Glutamatergic neuron (in vitro differentiated cells): ENCODE results near the gene NT5C2. TPM values are rescaled to one million over a fixed set of nuclear protein-coding genes. Genes with fewer than 3 reads are reported as not detected.
"Not testable (repeated sequence)": the region's sequence is repeated elsewhere in the genome, so short reads cannot be mapped to it uniquely, and the experiment has no call there.

ENCODE experiments used
- DNase-seq: peaks from one replicate; pipeline ENCODE4 v3.0.0; 2022
- H3K27ac Mint-ChIP-seq: one replicate; pipeline ENCODE4 v1.8.0; 2020; ENCODE audit warnings: mild to moderate bottlenecking, mixed read lengths, inconsistent platforms; ENCODE audit not compliant: unreplicated experiment
- H3K27me3 Mint-ChIP-seq: one replicate; pipeline ENCODE4 v1.8.0; 2020; ENCODE audit warnings: mild to moderate bottlenecking, moderate library complexity, mixed read lengths, inconsistent platforms; ENCODE audit not compliant: unreplicated experiment
- H3K36me3 Mint-ChIP-seq: one replicate; pipeline ENCODE4 v1.8.0; 2020; ENCODE audit warnings: mild to moderate bottlenecking, mixed read lengths, inconsistent platforms; ENCODE audit not compliant: unreplicated experiment
- H3K4me1 Mint-ChIP-seq: one replicate; pipeline ENCODE4 v1.8.0; 2020; ENCODE audit warnings: mild to moderate bottlenecking, low read depth, mixed read lengths, inconsistent platforms; ENCODE audit not compliant: unreplicated experiment
- H3K4me3 Mint-ChIP-seq: one replicate; pipeline ENCODE4 v1.8.0; 2020; ENCODE audit warnings: mild to moderate bottlenecking, mixed read lengths, inconsistent platforms; ENCODE audit not compliant: unreplicated experiment
- H3K9me3 Mint-ChIP-seq: one replicate; pipeline ENCODE4 v1.8.0; 2020; ENCODE audit warnings: mild to moderate bottlenecking, moderate library complexity, mixed read lengths, inconsistent platforms; ENCODE audit not compliant: unreplicated experiment
- CTCF ChIP-seq: fragments of 200-600 bp; sonication (generic); IDR thresholded peaks from one replicate; pipeline ENCODE4 v1.5.0; 2021; ENCODE audit not compliant: partially characterized antibody, unreplicated experiment
- total RNA-seq: library from RNA; stranded (reverse); fragmentation: NEBNext Ultra II Directional; extraction: Animal tissue kit (Norgen Biotek cat#: 25700); gene quantifications from one replicate; pipeline ENCODE4 v1.2.1, GENCODE V29; 2021; ENCODE audit not compliant: unreplicated experiment

NT5C2 gene
- total RNA-seq, 1 donor from 2014 or later: 68.5 TPM

- H3K4me1 Mint-ChIP-seq: no peaks in the 10 kb centered on the region
- DNase-seq: no peak
- H3K9me3 Mint-ChIP-seq: no peaks in the 10 kb centered on the region
- no peak overlapping the region for H3K4me3 Mint-ChIP-seq
- peaks cover 1% of the 10 kb centered on the region for H3K27me3 Mint-ChIP-seq
- TF ChIP-seq CTCF: no peak
- H3K27ac Mint-ChIP-seq: no peak overlapping the region
- no peaks in the 10 kb centered on the region for H3K36me3 Mint-ChIP-seq
Measured at GRCh38 chr10:103171278-103171677, 21.8 kb downstream of the NT5C2 start.

GRCh38 chr10:103168438-103168837 is 24.6 kb downstream of the NT5C2 start:
- no peaks in the 10 kb centered on the region for H3K9me3 Mint-ChIP-seq
- no peaks in the 10 kb centered on the region for H3K4me1 Mint-ChIP-seq
- no peak for DNase-seq
- TF ChIP-seq CTCF: no peak
- H3K36me3 Mint-ChIP-seq: peaks cover 5% of the 10 kb centered on the region
- no peak overlapping the region for H3K4me3 Mint-ChIP-seq
- H3K27me3 Mint-ChIP-seq: peaks cover 1% of the 10 kb centered on the region
- H3K27ac Mint-ChIP-seq: no peak overlapping the region

GRCh38 chr10:103167554-103167953 is 25.5 kb downstream of the NT5C2 start:
- not testable (repeated sequence) for H3K4me1 Mint-ChIP-seq, DNase-seq, H3K27ac Mint-ChIP-seq, H3K9me3 Mint-ChIP-seq, H3K36me3 Mint-ChIP-seq, H3K27me3 Mint-ChIP-seq, H3K4me3 Mint-ChIP-seq

GRCh38 chr10:103166523-103166922 is 26.5 kb downstream of the NT5C2 start:
- peaks cover 1% of the 10 kb centered on the region for H3K27me3 Mint-ChIP-seq
- no peak overlapping the region for H3K27ac Mint-ChIP-seq
- no peak for TF ChIP-seq CTCF
- H3K9me3 Mint-ChIP-seq: no peaks in the 10 kb centered on the region
- H3K4me1 Mint-ChIP-seq: no peaks in the 10 kb centered on the region
- no peak overlapping the region for H3K4me3 Mint-ChIP-seq
- peaks cover 5% of the 10 kb centered on the region for H3K36me3 Mint-ChIP-seq
- no peak for DNase-seq

- H3K9me3 Mint-ChIP-seq, H3K4me1 Mint-ChIP-seq, H3K4me3 Mint-ChIP-seq, DNase-seq, H3K27me3 Mint-ChIP-seq, H3K36me3 Mint-ChIP-seq, H3K27ac Mint-ChIP-seq: not testable (repeated sequence)
Measured at GRCh38 chr10:103163766-103164403, 29.2 kb downstream of the NT5C2 start.

- peaks cover 9% of the 10 kb centered on the region for H3K4me1 Mint-ChIP-seq
- H3K27me3 Mint-ChIP-seq: no peaks in the 10 kb centered on the region
- no peak for TF ChIP-seq CTCF
- H3K4me3 Mint-ChIP-seq: no peak overlapping the region
- no peak overlapping the region for H3K27ac Mint-ChIP-seq
- no peaks in the 10 kb centered on the region for H3K36me3 Mint-ChIP-seq
- H3K9me3 Mint-ChIP-seq: peaks cover 5% of the 10 kb centered on the region
- DNase-seq: no peak
Measured at GRCh38 chr10:103157246-103157645, 35.8 kb downstream of the NT5C2 start.
